ENCODE results near the gene BRSK1. TPM values are rescaled to one million over a fixed set of nuclear protein-coding genes. Genes with fewer than 3 reads are reported as not detected.

Gene BRSK1
- polyA plus RNA-seq, 1 experiment: 12.8 TPM

DNA sequence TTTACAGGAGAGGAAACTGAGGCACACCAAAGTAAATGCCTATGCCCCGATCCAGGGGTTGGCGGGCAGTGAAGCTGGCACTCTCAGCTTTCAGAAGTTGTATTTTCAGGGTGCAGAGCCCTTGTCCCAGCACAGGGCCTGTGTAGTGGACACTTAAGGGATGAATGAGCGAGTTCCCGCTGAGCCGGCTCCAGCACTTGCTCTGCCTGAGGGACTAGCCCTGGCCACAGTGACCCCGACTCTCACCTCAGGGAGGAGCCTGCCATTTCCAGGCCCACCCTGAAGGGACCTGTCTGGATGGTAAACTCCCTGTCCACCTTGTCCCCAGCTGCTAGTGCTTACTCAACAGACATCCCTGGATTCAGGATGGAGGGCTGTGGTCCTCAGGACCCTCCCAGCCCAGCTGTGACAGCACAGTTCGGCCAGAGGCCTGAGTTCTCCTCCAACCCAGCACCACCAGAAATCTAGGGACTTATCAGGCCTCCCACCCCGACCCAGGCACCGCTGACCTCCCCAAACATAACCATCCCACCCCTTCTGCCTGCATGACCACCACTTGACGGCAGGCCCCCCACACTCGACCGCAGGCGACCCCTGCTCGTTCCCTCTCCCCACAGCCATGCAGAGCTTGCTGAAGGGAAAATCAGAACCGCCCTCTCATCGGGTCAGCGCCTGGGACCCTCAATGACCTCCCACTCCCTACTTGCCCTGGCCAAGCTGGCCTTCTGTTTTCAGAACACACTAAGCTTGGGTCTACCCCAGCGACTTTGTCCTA, 33.3 kb upstream of the BRSK1 start:
- TF ChIP-seq, protein P1, sequence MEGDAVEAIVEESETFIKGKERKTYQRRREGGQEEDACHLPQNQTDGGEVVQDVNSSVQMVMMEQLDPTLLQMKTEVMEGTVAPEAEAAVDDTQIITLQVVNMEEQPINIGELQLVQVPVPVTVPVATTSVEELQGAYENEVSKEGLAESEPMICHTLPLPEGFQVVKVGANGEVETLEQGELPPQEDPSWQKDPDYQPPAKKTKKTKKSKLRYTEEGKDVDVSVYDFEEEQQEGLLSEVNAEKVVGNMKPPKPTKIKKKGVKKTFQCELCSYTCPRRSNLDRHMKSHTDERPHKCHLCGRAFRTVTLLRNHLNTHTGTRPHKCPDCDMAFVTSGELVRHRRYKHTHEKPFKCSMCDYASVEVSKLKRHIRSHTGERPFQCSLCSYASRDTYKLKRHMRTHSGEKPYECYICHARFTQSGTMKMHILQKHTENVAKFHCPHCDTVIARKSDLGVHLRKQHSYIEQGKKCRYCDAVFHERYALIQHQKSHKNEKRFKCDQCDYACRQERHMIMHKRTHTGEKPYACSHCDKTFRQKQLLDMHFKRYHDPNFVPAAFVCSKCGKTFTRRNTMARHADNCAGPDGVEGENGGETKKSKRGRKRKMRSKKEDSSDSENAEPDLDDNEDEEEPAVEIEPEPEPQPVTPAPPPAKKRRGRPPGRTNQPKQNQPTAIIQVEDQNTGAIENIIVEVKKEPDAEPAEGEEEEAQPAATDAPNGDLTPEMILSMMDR (IDR thresholded peaks at IDR 0.05; ENCODE audit: insufficient read depth, low read depth, low read length): no peak
- no peak for DNase-seq (ENCODE audit: low read depth)
- peaks cover 12% of the 10 kb centered on the region for H3K36me3 ChIP-seq (ENCODE audit: control insufficient read depth, insufficient read depth, low read length)
- no peaks in the 10 kb centered on the region for H3K27me3 ChIP-seq (ENCODE audit: control insufficient read depth, insufficient read depth, low read length)
- ChIA-PET POLR2A (no interaction called here), CTCF (interaction anchor here (0.5 to 1.1 kb wide), 2 partner anchors 9 to 102 kb away, joined by 3 read pairs; partner anchors contain the start of gene TNNT1)
- no peak overlapping the region for H3K4me3 ChIP-seq (ENCODE audit: low read depth, low read length)

DNA sequence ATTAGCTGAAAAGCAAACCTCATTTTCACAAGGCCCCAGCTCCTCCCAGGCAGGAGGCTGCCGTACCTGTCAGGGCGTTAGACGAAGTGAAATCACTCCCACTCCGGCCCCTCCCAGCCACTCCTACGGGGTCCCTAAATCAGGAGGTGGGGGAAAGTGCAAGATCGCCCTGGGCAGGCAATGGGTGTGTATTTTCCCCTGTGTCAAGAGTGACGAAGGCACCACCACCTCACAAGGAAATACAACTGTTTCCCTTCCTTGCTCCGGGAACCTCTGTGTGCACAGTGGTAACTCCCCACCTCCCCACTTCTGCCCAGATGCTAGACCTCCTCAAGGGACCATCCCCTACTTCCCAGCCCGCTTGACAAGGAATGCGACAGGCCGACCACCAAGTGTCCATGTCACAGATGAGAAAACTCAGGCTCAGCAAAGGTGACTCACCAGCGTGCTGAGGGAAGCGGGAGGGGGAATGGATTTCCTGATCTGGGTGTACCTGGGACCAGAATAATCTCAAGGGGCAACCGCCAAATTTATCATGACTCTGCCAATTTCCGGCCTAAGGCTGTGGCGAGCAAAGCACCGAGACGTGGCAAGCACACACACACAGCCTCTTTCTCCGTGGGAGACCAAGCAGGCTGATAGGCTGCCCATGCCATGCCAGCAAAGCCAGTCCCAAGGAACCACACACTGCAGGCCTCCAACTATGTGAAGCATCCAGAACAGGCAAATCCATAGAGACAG, 32.3 kb upstream of the BRSK1 start:
- DNase-seq (ENCODE audit: low read depth): no peak
- CTCF ChIA-PET: interaction anchor here (1.1 kb wide), 2 partner anchors 10 to 103 kb away, joined by 3 to 4 read pairs; partner anchors contain the start of gene TNNT1
- Histone ChIP-seq H3K4me3 (ENCODE audit: low read depth, low read length) (no peak overlapping the region), H3K27me3 (ENCODE audit: control insufficient read depth, insufficient read depth, low read length) (no peaks in the 10 kb centered on the region), H3K36me3 (ENCODE audit: control insufficient read depth, insufficient read depth, low read length) (peaks cover 9% of the 10 kb centered on the region)
- POLR2A ChIA-PET: no interaction called here
- TF ChIP-seq, protein P1 (IDR thresholded peaks at IDR 0.05; ENCODE audit: insufficient read depth, low read depth, low read length): no peak

DNA sequence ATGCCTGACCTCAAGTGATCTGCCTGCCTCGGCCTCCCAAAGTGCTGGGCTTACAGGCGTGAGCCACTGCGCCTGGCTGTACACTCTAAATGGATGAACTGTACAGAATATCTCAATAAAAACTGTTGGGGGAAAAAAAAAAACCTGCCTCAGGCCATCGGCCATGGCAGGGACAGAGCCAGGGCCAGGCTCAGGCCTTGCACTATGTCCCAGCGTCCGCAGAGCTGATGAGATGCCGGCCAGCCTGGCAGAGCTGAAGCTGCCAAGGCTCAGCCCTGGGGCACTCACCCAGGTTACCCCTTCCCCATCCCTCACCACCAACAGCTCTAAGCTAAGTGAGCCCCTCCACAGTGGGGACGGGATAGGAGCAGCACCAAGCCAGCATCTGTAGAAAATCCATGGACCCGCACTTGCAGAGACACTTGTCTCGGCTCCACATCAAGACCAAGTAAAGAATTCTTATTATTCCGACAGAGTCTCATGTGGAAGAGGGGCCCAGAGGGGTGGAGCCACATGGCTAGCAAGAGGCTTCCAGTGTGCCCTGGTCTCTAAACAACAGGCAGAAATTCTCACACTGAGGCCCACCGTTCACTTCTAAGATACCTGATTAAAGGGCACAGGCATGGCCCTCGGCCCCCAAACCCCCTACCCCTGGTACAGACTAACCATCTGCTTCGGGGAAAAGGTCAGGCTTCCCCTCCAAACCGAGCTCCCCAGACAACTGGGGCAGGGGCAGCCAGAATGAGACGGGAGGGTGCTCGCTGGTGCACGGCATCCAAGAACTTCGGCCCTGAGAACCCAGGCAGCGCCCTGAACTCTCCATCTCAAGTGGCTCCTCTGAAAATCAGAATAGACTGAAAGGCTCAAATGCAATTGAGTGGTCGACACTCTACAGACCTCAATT, 30.8 kb upstream of the BRSK1 start:
- Histone ChIP-seq H3K4me3 (ENCODE audit: low read depth, low read length) (no peak overlapping the region), H3K36me3 (ENCODE audit: control insufficient read depth, insufficient read depth, low read length) (peaks cover 4% of the 10 kb centered on the region), H3K27me3 (ENCODE audit: control insufficient read depth, insufficient read depth, low read length) (no peaks in the 10 kb centered on the region)
- POLR2A ChIA-PET: no interaction called here
- DNase-seq (ENCODE audit: low read depth): no peak
- CTCF ChIA-PET: interaction anchor here (1.3 kb wide), 1 partner anchor 9 kb away, joined by 4 read pairs; no protein-coding TSS in a partner anchor
- TF ChIP-seq, protein P1 (IDR thresholded peaks at IDR 0.05; ENCODE audit: insufficient read depth, low read depth, low read length): no peak

DNA sequence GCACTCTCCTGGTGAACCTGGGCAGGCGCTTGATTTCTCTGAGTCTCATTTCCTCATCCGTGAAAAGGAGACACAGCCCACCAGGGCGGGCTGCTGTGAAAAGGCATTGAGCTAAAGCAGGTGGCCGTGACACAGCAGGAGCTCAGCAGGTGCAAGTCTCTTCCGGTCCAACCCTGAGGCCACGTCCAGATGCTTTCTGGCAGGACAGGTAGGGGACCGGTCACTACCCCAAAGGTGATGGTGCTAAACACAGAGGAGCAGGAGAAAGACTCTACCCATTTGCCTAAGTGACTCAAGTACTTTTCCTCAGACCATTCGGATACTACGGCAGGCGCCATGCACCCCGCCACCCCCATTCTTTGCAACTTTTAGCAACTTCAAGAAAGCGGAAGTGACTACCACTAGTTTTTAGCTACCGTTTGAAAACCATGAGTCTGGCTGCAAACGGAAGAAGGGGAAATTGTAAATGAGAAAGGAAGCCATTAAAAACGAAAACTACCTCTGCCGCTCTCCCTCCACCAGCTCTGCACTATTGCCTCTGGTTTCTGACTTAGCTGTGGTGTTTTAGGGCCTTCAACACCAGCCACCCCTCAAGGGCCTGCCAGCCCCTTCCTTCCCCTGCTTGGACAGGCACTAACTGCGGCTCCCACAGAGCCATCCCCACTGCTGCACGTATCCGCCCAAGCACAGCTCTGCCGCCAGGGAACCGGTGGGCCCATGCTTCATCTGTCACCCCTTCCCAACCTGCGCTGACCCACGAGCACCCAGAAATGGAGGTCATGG, 29.8 kb upstream of the BRSK1 start:
- DNase-seq (ENCODE audit: low read depth): no peak
- no peak overlapping the region for H3K4me3 ChIP-seq (ENCODE audit: low read depth, low read length)
- TF ChIP-seq, protein P1 (IDR thresholded peaks at IDR 0.05; ENCODE audit: insufficient read depth, low read depth, low read length): no peak
- CTCF ChIA-PET: interaction anchor here (1.2 to 1.3 kb wide), 2 partner anchors 10 to 14 kb away, joined by 3 to 4 read pairs; no protein-coding TSS in a partner anchor
- POLR2A ChIA-PET: no interaction called here
- peaks cover 4% of the 10 kb centered on the region for H3K36me3 ChIP-seq (ENCODE audit: control insufficient read depth, insufficient read depth, low read length)
- H3K27me3 ChIP-seq (ENCODE audit: control insufficient read depth, insufficient read depth, low read length): no peaks in the 10 kb centered on the region

Data from BJ (cell line).